Type B pancreatic cell (in vitro differentiated cells): Measurements from ENCODE around the gene SSNA1. TPM values are rescaled to one million over a fixed set of nuclear protein-coding genes. Genes with fewer than 3 reads are reported as not detected.

Experiments
- DNase-seq: peaks from one replicate; pipeline ENCODE4 v3.0.0; 2021; ENCODE audit warnings: mixed read lengths; ENCODE audit not compliant: unreplicated experiment; ENCODE audit errors: extremely low spot score
- H3K27ac Mint-ChIP-seq: 2 replicates; pipeline ENCODE4 v1.8.0; 2021; ENCODE audit warnings: mild to moderate bottlenecking, mixed read lengths
- H3K27me3 Mint-ChIP-seq: 2 replicates; pipeline ENCODE4 v1.8.0; 2021; ENCODE audit warnings: mixed read lengths
- H3K36me3 Mint-ChIP-seq: 2 replicates; pipeline ENCODE4 v1.8.0; 2021; ENCODE audit warnings: mixed read lengths
- H3K4me1 Mint-ChIP-seq: one replicate; pipeline ENCODE4 v1.8.0; 2021; ENCODE audit warnings: mixed read lengths; ENCODE audit not compliant: unreplicated experiment
- H3K4me3 Mint-ChIP-seq: 2 replicates; pipeline ENCODE4 v1.8.0; 2021; ENCODE audit warnings: mild to moderate bottlenecking, mixed read lengths
- H3K9me3 Mint-ChIP-seq: 2 replicates; pipeline ENCODE4 v1.8.0; 2021; ENCODE audit warnings: mixed read lengths
- CTCF ChIP-seq: fragments of 200-600 bp; sonication (generic); conservative IDR thresholded peaks from 2 replicates; pipeline ENCODE4 v1.5.0; 2021; ENCODE audit warnings: antibody characterized with exemption, mild to moderate bottlenecking
- total RNA-seq: library from RNA; stranded (reverse); gene quantifications from 2 replicates; pipeline ENCODE4 v1.2.1, GENCODE V29; 2021; ENCODE audit warnings: low replicate concordance

SSNA1 gene
- total RNA-seq, 1 donor from 2014 or later: 64.9 TPM

GRCh38 chr9:137158625-137159024, 29.9 kb upstream of the SSNA1 start:
- no peak for TF ChIP-seq CTCF
- DNase-seq: no peak
- Mint-ChIP-seq H3K4me3 (no peak overlapping the region), H3K27ac (no peak overlapping the region), H3K27me3 (peaks cover 73% of the 10 kb centered on the region), H3K36me3 (no peaks in the 10 kb centered on the region), H3K9me3 (no peaks in the 10 kb centered on the region), H3K4me1 (no peaks in the 10 kb centered on the region)

DNA sequence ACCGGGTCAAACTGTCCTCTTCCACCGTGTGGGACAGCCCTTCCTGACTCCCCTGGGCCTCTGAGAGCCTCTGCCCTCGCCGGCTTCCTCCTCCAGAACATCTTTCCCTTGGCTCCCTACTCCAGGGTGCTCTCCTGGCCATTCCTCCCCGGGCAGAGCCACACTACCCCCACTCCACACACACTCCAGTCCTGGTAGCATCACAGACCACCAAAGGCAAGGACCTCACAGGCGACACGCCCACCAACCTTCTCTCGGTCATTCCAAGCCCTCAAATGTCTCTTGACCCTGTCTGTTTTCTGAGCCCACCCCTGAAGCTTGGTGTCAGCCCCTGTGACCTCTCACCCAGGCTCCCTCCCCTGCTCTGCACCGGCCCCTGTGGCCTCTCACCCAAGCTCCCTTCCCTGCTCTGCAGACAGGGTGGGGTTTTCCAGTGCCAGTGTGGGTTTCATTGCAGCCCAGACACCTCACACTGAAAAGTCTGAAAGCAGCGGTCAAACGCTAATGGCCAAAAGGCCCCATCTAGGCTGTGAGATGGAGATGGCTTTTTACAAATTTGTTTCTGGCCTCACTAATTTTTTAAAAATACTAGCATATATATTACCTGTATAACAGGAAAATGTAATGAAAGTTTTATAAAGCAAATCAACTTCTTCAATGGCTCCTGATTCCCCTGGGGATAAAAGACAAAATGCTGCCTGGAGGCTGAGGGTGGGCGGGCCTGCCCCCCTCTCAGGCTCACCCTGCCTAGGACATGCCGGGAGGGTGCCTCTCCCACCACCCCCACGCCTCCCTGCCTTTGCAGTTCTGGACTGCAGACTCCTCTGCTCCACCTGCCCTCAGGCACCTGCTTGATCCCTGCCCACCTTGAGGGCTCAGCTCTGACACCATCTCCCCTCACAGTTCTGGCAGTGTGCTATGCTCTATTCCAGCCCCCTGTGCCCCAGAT, 29.1 kb upstream of the SSNA1 start:
- peaks cover 77% of the 10 kb centered on the region for H3K27me3 Mint-ChIP-seq
- H3K4me3 Mint-ChIP-seq: no peak overlapping the region
- no peaks in the 10 kb centered on the region for H3K4me1 Mint-ChIP-seq
- no peak for TF ChIP-seq CTCF
- DNase-seq: no peak
- H3K27ac Mint-ChIP-seq: no peak overlapping the region
- H3K36me3 Mint-ChIP-seq: no peaks in the 10 kb centered on the region
- no peaks in the 10 kb centered on the region for H3K9me3 Mint-ChIP-seq

GRCh38 chr9:137160054-137160425, 28.4 kb upstream of the SSNA1 start:
- DNase-seq: no peak
- no peak overlapping the region for H3K4me3 Mint-ChIP-seq
- peaks cover 77% of the 10 kb centered on the region for H3K27me3 Mint-ChIP-seq
- no peaks in the 10 kb centered on the region for H3K4me1 Mint-ChIP-seq
- H3K9me3 Mint-ChIP-seq: no peaks in the 10 kb centered on the region
- no peak overlapping the region for H3K27ac Mint-ChIP-seq
- no peaks in the 10 kb centered on the region for H3K36me3 Mint-ChIP-seq
- no peak for TF ChIP-seq CTCF

GRCh38 chr9:137160716-137161557, 27.5 kb upstream of the SSNA1 start:
- peaks cover 80% of the 10 kb centered on the region for H3K27me3 Mint-ChIP-seq
- H3K27ac Mint-ChIP-seq: no peak overlapping the region
- no peaks in the 10 kb centered on the region for H3K36me3 Mint-ChIP-seq
- no peak overlapping the region for H3K4me3 Mint-ChIP-seq
- no peak for TF ChIP-seq CTCF
- no peaks in the 10 kb centered on the region for H3K4me1 Mint-ChIP-seq
- DNase-seq: no peak
- H3K9me3 Mint-ChIP-seq: no peaks in the 10 kb centered on the region

DNA sequence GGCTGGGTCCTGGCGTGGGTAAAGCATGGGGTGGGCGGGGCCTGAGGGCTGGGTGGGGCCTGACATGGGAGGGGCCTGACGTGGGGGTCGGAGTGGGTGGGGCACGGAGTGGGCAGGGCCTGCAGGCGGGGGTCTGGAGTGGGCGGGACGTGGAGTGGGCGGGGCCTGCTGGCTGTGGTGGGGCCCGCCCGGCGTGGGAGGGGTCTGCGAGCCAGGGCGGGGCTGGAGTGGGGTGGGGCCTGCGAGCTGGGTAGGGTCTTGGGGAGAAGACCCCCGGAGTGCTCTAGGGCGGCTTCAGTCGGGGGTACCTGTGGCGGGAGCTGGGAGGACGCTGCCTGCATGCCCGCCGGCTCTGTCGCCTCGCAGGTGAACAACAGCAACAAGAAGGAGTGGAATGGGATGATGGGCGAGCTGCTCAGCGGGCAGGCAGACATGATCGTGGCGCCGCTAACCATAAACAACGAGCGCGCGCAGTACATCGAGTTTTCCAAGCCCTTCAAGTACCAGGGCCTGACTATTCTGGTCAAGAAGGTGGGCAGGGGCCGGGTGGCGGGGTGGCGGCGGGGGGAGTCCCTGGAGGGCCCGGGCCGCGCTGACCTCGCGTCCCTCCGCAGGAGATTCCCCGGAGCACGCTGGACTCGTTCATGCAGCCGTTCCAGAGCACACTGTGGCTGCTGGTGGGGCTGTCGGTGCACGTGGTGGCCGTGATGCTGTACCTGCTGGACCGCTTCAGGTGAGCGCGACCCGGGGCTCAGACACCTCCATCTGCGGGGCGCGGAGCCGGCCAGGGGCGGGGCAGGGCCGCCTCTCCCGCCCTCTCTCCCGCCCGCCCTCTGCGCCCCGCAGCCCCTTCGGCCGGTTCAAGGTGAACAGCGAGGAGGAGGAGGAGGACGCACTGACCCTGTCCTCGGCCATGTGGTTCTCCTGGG, 26.7 kb upstream of the SSNA1 start:
- H3K4me1 Mint-ChIP-seq: no peaks in the 10 kb centered on the region
- no peak overlapping the region for H3K27ac Mint-ChIP-seq
- H3K36me3 Mint-ChIP-seq: no peaks in the 10 kb centered on the region
- no peak for TF ChIP-seq CTCF
- no peaks in the 10 kb centered on the region for H3K9me3 Mint-ChIP-seq
- no peak overlapping the region for H3K4me3 Mint-ChIP-seq
- DNase-seq: no peak
- H3K27me3 Mint-ChIP-seq: peaks cover 81% of the 10 kb centered on the region
